ENCODE measurements around the gene DENND4A. TPM values are rescaled to one million over a fixed set of nuclear protein-coding genes. Genes with fewer than 3 reads are reported as not detected.

Gene DENND4A
- total RNA-seq, 1 donor from 2014 or later: 13.9 TPM

- no peak for FAIRE-seq
- no peak overlapping the region for H3K4me2 ChIP-seq (ENCODE audit: low read length)
- no peak for TF ChIP-seq EZH2 (IDR thresholded peaks at IDR 0.05; ENCODE audit: insufficient read depth, low read length)
- TF ChIP-seq CTCF (IDR thresholded peaks at IDR 0.05; ENCODE audit: insufficient read depth, low read depth, low read length): no peak
- Mint-ChIP-seq H3K4me3 (ENCODE audit: unreplicated experiment) (no peak overlapping the region), H3K9me3 (ENCODE audit: unreplicated experiment) (no peaks in the 10 kb centered on the region), H3K27ac (ENCODE audit: unreplicated experiment) (no peak overlapping the region), H3K4me1 (ENCODE audit: low read depth, unreplicated experiment) (peaks cover 2% of the 10 kb centered on the region), H3K27me3 (ENCODE audit: low read depth, unreplicated experiment) (no peaks in the 10 kb centered on the region), H3K36me3 (ENCODE audit: low read depth, unreplicated experiment) (no peaks in the 10 kb centered on the region)
- no peaks in the 10 kb centered on the region for H3K36me3 ChIP-seq (ENCODE audit: insufficient read depth, low read length)
- no peak overlapping the region for H3K4me3 ChIP-seq (ENCODE audit: insufficient read depth, low read depth, low read length)
- no peak overlapping the region for H2AFZ ChIP-seq (ENCODE audit: low read depth, low read length)
- H3K9ac ChIP-seq (ENCODE audit: low read length): no peak overlapping the region
- no peak overlapping the region for H3K27ac ChIP-seq (ENCODE audit: low read depth, low read length)
- no peaks in the 10 kb centered on the region for H3K79me2 ChIP-seq (ENCODE audit: insufficient read depth, low read length)
- H3K27me3 ChIP-seq (ENCODE audit: insufficient read depth, low read length): no peaks in the 10 kb centered on the region
- no peaks in the 10 kb centered on the region for H3K9me3 ChIP-seq (ENCODE audit: insufficient read depth, low read depth, low read length)
- DNase-seq (ENCODE audit: low read depth): no peak
- no peaks in the 10 kb centered on the region for H3K4me1 ChIP-seq (ENCODE audit: insufficient read depth, low read length)
- H4K20me1 ChIP-seq (ENCODE audit: insufficient read depth, low read length): no peaks in the 10 kb centered on the region
Measured at GRCh38 chr15:65805019-65805745, 13.1 kb upstream of the DENND4A start.

GRCh38 chr15:65804252-65804931 lies 12.3 kb upstream of the DENND4A start:
- H2AFZ ChIP-seq (ENCODE audit: low read depth, low read length): no peak overlapping the region
- FAIRE-seq (no peak), DNase-seq (ENCODE audit: low read depth) (no peak)
- Mint-ChIP-seq H3K27me3 (ENCODE audit: low read depth, unreplicated experiment) (no peaks in the 10 kb centered on the region), H3K9me3 (ENCODE audit: unreplicated experiment) (no peaks in the 10 kb centered on the region), H3K36me3 (ENCODE audit: low read depth, unreplicated experiment) (no peaks in the 10 kb centered on the region), H3K27ac (ENCODE audit: unreplicated experiment) (no peak overlapping the region), H3K4me3 (ENCODE audit: unreplicated experiment) (no peak overlapping the region), H3K4me1 (ENCODE audit: low read depth, unreplicated experiment) (peaks cover 2% of the 10 kb centered on the region)
- no peak overlapping the region for H3K27ac ChIP-seq (ENCODE audit: low read depth, low read length)
- TF ChIP-seq EZH2 (IDR thresholded peaks at IDR 0.05; ENCODE audit: insufficient read depth, low read length) (no peak), CTCF (IDR thresholded peaks at IDR 0.05; ENCODE audit: insufficient read depth, low read depth, low read length) (no peak)
- no peaks in the 10 kb centered on the region for H3K9me3 ChIP-seq (ENCODE audit: insufficient read depth, low read depth, low read length)
- no peaks in the 10 kb centered on the region for H3K4me1 ChIP-seq (ENCODE audit: insufficient read depth, low read length)
- H3K79me2 ChIP-seq (ENCODE audit: insufficient read depth, low read length): no peaks in the 10 kb centered on the region
- no peaks in the 10 kb centered on the region for H4K20me1 ChIP-seq (ENCODE audit: insufficient read depth, low read length)
- H3K9ac ChIP-seq (ENCODE audit: low read length): no peak overlapping the region
- H3K4me2 ChIP-seq (ENCODE audit: low read length): no peak overlapping the region
- no peaks in the 10 kb centered on the region for H3K36me3 ChIP-seq (ENCODE audit: insufficient read depth, low read length)
- H3K4me3 ChIP-seq (ENCODE audit: insufficient read depth, low read depth, low read length): no peak overlapping the region
- no peaks in the 10 kb centered on the region for H3K27me3 ChIP-seq (ENCODE audit: insufficient read depth, low read length)
